Measurements from ENCODE around the gene MAGI1.

- no peak for TF ChIP-seq CTCF (IDR thresholded peaks at IDR 0.05)
- no peak for TF ChIP-seq POLR2A (IDR thresholded peaks at IDR 0.05)
Observed at GRCh38 chr3:65561617-65562016, 477.1 kb downstream of the MAGI1 start.

All from breast epithelium (tissue), 3 donors.